A549 (cell line): Measurements from ENCODE around the gene ZNF552. TPM values are rescaled to one million over a fixed set of nuclear protein-coding genes. Genes with fewer than 3 reads are reported as not detected.

Source experiments
- ATAC-seq, 2 experiments: fragments of 200-7000 bp in 1 of 2; fragments of >200 bp in 1 of 2; cut with Nextera tagmentation in 1 of 2; cut with Tn5 transposase in 1 of 2; 3 replicates each; pipeline versions ENCODE4 v1.8.0 to v1.9.1; 2018 to 2020; ENCODE audit warnings: mild to moderate bottlenecking in 1 of 2, moderate library complexity in 1 of 2
- CTCF ChIA-PET: fragments of 300-600 bp; sonication (Branson Sonifier 250); formaldehyde crosslinking; extraction: SDS; loops from one replicate; lab custom pipeline; 2021; ENCODE audit warnings: antibody characterized with exemption, inconsistent platforms; lab: Yijun Ruan, JAX
- POLR2A ChIA-PET: fragments of 350-600 bp; formaldehyde crosslinking; extraction: SDS; loops from one replicate; lab custom pipeline; 2021; ENCODE audit warnings: antibody characterized with exemption, inconsistent platforms; lab: Yijun Ruan, JAX
- DNase-seq, 2 experiments: peaks; one replicate each; pipeline versions ENCODE4 v3.0.0 to v3.0.0-alpha.2; 2011 to 2016; ENCODE audit warnings: low read depth in 1 of 2, low spot score in 1 of 2
- FAIRE-seq: peaks from 2 replicates; lab custom pipeline; 2011; peaks lifted over from hg19 to GRCh38; lab: Jason Lieb, UNC
- H3K27ac ChIP-seq, 2 experiments: fragments of >200 bp; sonication (Bioruptor Twin); formaldehyde crosslinking; 3 replicates each; pipeline ENCODE4 v1.5.1; 2016 to 2017
- H3K4me1 ChIP-seq: fragments of >200 bp; sonication (Bioruptor Twin); formaldehyde crosslinking; 3 replicates; pipeline ENCODE4 v1.6.1; 2016
- H3K4me2 ChIP-seq: fragments of >200 bp; sonication (Bioruptor Twin); formaldehyde crosslinking; 3 replicates; pipeline ENCODE4 v1.6.1; 2016
- H3K4me3 ChIP-seq: fragments of >200 bp; sonication (Bioruptor Twin); formaldehyde crosslinking; 3 replicates; pipeline ENCODE4 v1.5.1; 2016
- H3K9me3 ChIP-seq: fragments of >200 bp; sonication (Bioruptor Twin); formaldehyde crosslinking; 3 replicates; pipeline ENCODE4 v1.6.1; 2016
- CBX8 ChIP-seq: fragments of 200-600 bp; sonication (generic); IDR thresholded peaks from 2 replicates; pipeline ENCODE4 v1.6.1; 2016
- CHD4 ChIP-seq: fragments of 200-600 bp; sonication (generic); IDR thresholded peaks from 2 replicates; pipeline ENCODE4 v1.6.1; 2016; ENCODE audit warnings: antibody characterized with exemption, mild to moderate bottlenecking, borderline replicate concordance
- E2F6 ChIP-seq: IDR thresholded peaks from 2 replicates; pipeline ENCODE4 v1.6.1; 2012; ENCODE audit warnings: low read depth, borderline replicate concordance
- EHF ChIP-seq: fragments of 250-450 bp; sonication (Bioruptor Pico); IDR thresholded peaks from 2 replicates; pipeline ENCODE4 v1.5.0; 2020; ENCODE audit warnings: mild to moderate bottlenecking
- ELK1 ChIP-seq: fragments of 150-350 bp; IDR thresholded peaks from 2 replicates; pipeline ENCODE4 v1.6.1; 2014; ENCODE audit warnings: low read depth, mild to moderate bottlenecking, low read length
- FOSB ChIP-seq: fragments of 250-450 bp; sonication (Bioruptor Pico); IDR thresholded peaks from 2 replicates; pipeline ENCODE4 v1.5.0; 2020; ENCODE audit warnings: mild to moderate bottlenecking, moderate library complexity
- FOSL2 ChIP-seq, 2 experiments: fragments of 450-650 bp in 1 of 2; fragments of >200 bp in 1 of 2; sonication (Bioruptor Twin) in 1 of 2; formaldehyde crosslinking; IDR thresholded peaks; 2 replicates each; pipeline versions ENCODE4 v1.5.0 to v1.6.1; 2016 to 2020; ENCODE audit warnings: mild to moderate bottlenecking in 1 of 2, moderate library complexity in 1 of 2
- FOXS1 ChIP-seq: fragments of 250-450 bp; sonication (Bioruptor Pico); IDR thresholded peaks from 2 replicates; pipeline ENCODE4 v1.5.0; 2020; ENCODE audit warnings: mild to moderate bottlenecking, moderate library complexity
- GATA3 ChIP-seq: IDR thresholded peaks from 2 replicates; pipeline ENCODE4 v1.6.1; 2012; ENCODE audit warnings: borderline replicate concordance
- HDAC2 ChIP-seq: fragments of 200-600 bp; sonication (generic); IDR thresholded peaks from 2 replicates; pipeline ENCODE4 v1.6.1; 2016
- HES2 ChIP-seq: fragments of >200 bp; sonication (Bioruptor Twin); formaldehyde crosslinking; IDR thresholded peaks from 2 replicates; pipeline ENCODE4 v1.6.1; 2016
- HEYL ChIP-seq: fragments of 250-450 bp; sonication (Bioruptor Pico); IDR thresholded peaks from 2 replicates; pipeline ENCODE4 v1.8.0; 2021; ENCODE audit warnings: mild to moderate bottlenecking, moderate library complexity
- HOXB13 ChIP-seq: fragments of 250-450 bp; sonication (Bioruptor Pico); IDR thresholded peaks from 2 replicates; pipeline ENCODE4 v1.5.0; 2020; ENCODE audit warnings: low read depth, mild to moderate bottlenecking, moderate library complexity
- NPAS2 ChIP-seq: fragments of 250-450 bp; sonication (Bioruptor Pico); IDR thresholded peaks from 2 replicates; pipeline ENCODE4 v1.8.0; 2022; ENCODE audit warnings: mild to moderate bottlenecking, moderate library complexity, borderline replicate concordance
- NR3C1 ChIP-seq: fragments of >200 bp; sonication (Bioruptor Twin); formaldehyde crosslinking; IDR thresholded peaks from 3 replicates; pipeline ENCODE4 v1.6.1; 2017
- PHF8 ChIP-seq: fragments of 200-600 bp; sonication (generic); IDR thresholded peaks from 2 replicates; pipeline ENCODE4 v1.6.1; 2016; ENCODE audit warnings: low read depth, mild to moderate bottlenecking, antibody characterized with exemption, moderate library complexity, borderline replicate concordance
- POLR2AphosphoS2 ChIP-seq: conservative IDR thresholded peaks from 2 replicates; pipeline ENCODE4 v1.6.1; 2012; ENCODE audit warnings: low read length, improper control_type of control experiment, inconsistent platforms
- RAD21 ChIP-seq, 2 experiments: fragments of >200 bp in 1 of 2; sonication (Bioruptor Twin) in 1 of 2; formaldehyde crosslinking in 1 of 2; IDR thresholded peaks in 1 of 2; conservative IDR thresholded peaks in 1 of 2; 2 replicates in 1 of 2; 3 replicates in 1 of 2; pipeline ENCODE4 v1.6.1; 2012 to 2018; ENCODE audit warnings: inconsistent platforms in 1 of 2
- RCOR1 ChIP-seq: fragments of 150-350 bp; IDR thresholded peaks from 2 replicates; pipeline ENCODE4 v1.6.1; 2014; ENCODE audit warnings: antibody characterized with exemption, low read length, low read depth
- REST ChIP-seq: fragments of 200-600 bp; sonication (generic); IDR thresholded peaks from 2 replicates; pipeline ENCODE4 v1.6.1; 2016; ENCODE audit warnings: antibody characterized with exemption, mild to moderate bottlenecking, moderate library complexity
- RFX5 ChIP-seq: fragments of 450-650 bp; IDR thresholded peaks from 2 replicates; pipeline ENCODE4 v1.7.1; 2014; ENCODE audit warnings: antibody characterized with exemption, mild to moderate bottlenecking, moderate library complexity
- TP53 ChIP-seq: fragments of 250-450 bp; sonication (Bioruptor Pico); IDR thresholded peaks from 2 replicates; pipeline ENCODE4 v1.5.0; 2021; ENCODE audit warnings: mild to moderate bottlenecking, moderate library complexity
- USF2 ChIP-seq: fragments of 450-650 bp; IDR thresholded peaks from 2 replicates; pipeline ENCODE4 v1.6.1; 2014; ENCODE audit warnings: antibody characterized with exemption
- ZC3H11A ChIP-seq: fragments of 450-650 bp; IDR thresholded peaks from 2 replicates; pipeline ENCODE4 v1.6.1; 2014; ENCODE audit warnings: antibody characterized with exemption, mild to moderate bottlenecking
- WGBS: methylation state at CpG from one replicate; pipeline ENCODE4 v1.1.6; 2017; ENCODE audit errors: missing lambda C conversion rate; 5-methylcytosine and 5-hydroxymethylcytosine counted together
- polyA plus RNA-seq, 4 experiments: library from polyadenylated mRNA; depleted of rRNA in 3 of 4; stranded (reverse); fragments of >200 nt; fragmentation: RNase III in 1 of 4; extraction: RNeasy Plus Mini Kit Qiagen cat#74134 plus additional on column Dnase treatment in 1 of 4; gene quantifications; 2 replicates in 3 of 4; 3 replicates in 1 of 4; pipeline ENCODE4 v1.2.3, GENCODE V29; 2011 to 2017

The ZNF552 gene
- polyA plus RNA-seq, 2 of the 4 experiments (the other 2 are of a cell fraction) = 5.7 to 7.2 TPM

GRCh38 chr19:57803594-57804325 is 11.0 kb downstream of the ZNF552 start:
- ChIA-PET CTCF (no interaction called here), POLR2A (no interaction called here)
- Histone ChIP-seq H3K27ac (no peak overlapping the region), H3K4me1 (no peaks in the 10 kb centered on the region)
- no peak for ATAC-seq
- 87% methylated on average over 18 of the region's 19 CpGs for WGBS
- no peak for TF ChIP-seq FOSL2 (IDR thresholded peaks at IDR 0.05)
- TF ChIP-seq FOSL2 (CRISPR knock-in tag; IDR thresholded peaks at IDR 0.05) = no peak
- no peak for TF ChIP-seq ELK1
- TF ChIP-seq RFX5 = no peak
- no peak for TF ChIP-seq E2F6
- no peak for TF ChIP-seq RAD21 (conservative IDR thresholded peaks at IDR 0.05 in 1 of 2, IDR thresholded peaks at IDR 0.05 in 1 of 2)
- no peak for TF ChIP-seq GATA3
- no peak for TF ChIP-seq POLR2AphosphoS2
- TF ChIP-seq, all 56 proteins: peak for 0
- Histone ChIP-seq H3K9me3 (peaks cover 83% of the 10 kb centered on the region), H3K4me2 (no peak overlapping the region), H3K4me3 (no peak overlapping the region)
- DNase-seq = no peak
- FAIRE-seq = no peak

- FAIRE-seq (no peak), DNase-seq (no peak)
- CTCF ChIA-PET = no interaction called here
- Histone ChIP-seq H3K4me2 (no peak overlapping the region), H3K27ac (no peak overlapping the region), H3K4me3 (no peak overlapping the region), H3K9me3 (peaks cover 82% of the 10 kb centered on the region), H3K4me1 (no peaks in the 10 kb centered on the region)
- WGBS = 96% methylated on average over 6 of the region's 6 CpGs
- TF ChIP-seq HES2 (no peak), TP53 (CRISPR knock-in tag) (no peak), CHD4 (no peak), HOXB13 (CRISPR knock-in tag) (no peak), HEYL (CRISPR knock-in tag) (no peak), FOSL2 (IDR thresholded peaks at IDR 0.05) (no peak), FOSL2 (CRISPR knock-in tag; IDR thresholded peaks at IDR 0.05) (no peak)
- TF ChIP-seq, all 56 proteins: peak for 0
- ATAC-seq = no peak
- POLR2A ChIA-PET = no interaction called here
These were observed 11.5 kb downstream of the ZNF552 start for GRCh38 chr19:57803265-57803593.

GRCh38 chr19:57802269-57802668 is 12.4 kb downstream of the ZNF552 start:
- Histone ChIP-seq H3K4me1 (no peaks in the 10 kb centered on the region), H3K4me2 (no peak overlapping the region), H3K9me3 (peaks cover 78% of the 10 kb centered on the region), H3K4me3 (no peak overlapping the region), H3K27ac (no peak overlapping the region)
- ChIA-PET CTCF (no interaction called here), POLR2A (no interaction called here)
- FAIRE-seq (no peak), DNase-seq (no peak), ATAC-seq (no peak)
- TF ChIP-seq RCOR1 = no peak
- WGBS = 97% methylated on average over 4 of the region's 4 CpGs

- Histone ChIP-seq H3K4me3 (no peak overlapping the region), H3K4me1 (no peaks in the 10 kb centered on the region), H3K27ac (no peak overlapping the region), H3K9me3 (peaks cover 76% of the 10 kb centered on the region), H3K4me2 (no peak overlapping the region)
- CTCF ChIA-PET = no interaction called here
- FAIRE-seq (no peak), ATAC-seq (no peak), DNase-seq (no peak)
- POLR2A ChIA-PET = no interaction called here
- WGBS = 95% methylated on average over 5 of the region's 5 CpGs
- TF ChIP-seq EHF (CRISPR knock-in tag) (no peak), CBX8 (no peak), HES2 (no peak), FOXS1 (no peak), REST (no peak), FOSB (CRISPR knock-in tag) (no peak), PHF8 (no peak), NR3C1 (no peak), HDAC2 (no peak), USF2 (no peak), NPAS2 (CRISPR knock-in tag) (no peak), ZC3H11A (no peak), GATA3 (no peak)
These were observed 14.0 kb downstream of the ZNF552 start for GRCh38 chr19:57800696-57801095.
